B cell (primary cell): Measurements from ENCODE around the gene LIPA. TPM values are rescaled to one million over a fixed set of nuclear protein-coding genes. Genes with fewer than 3 reads are reported as not detected.

ENCODE experiments used
- ATAC-seq: fragments of 200-7000 bp; cut with Tn5 transposase; one replicate; pipeline ENCODE4 v1.10.0; 2021; ENCODE audit warnings: low read depth, mild to moderate bottlenecking, moderate number of reproducible peaks, moderate library complexity
- CTCF ChIA-PET: fragments of 350-600 bp; sonication (Branson Sonifier 250); formaldehyde crosslinking; loops from one replicate; lab custom pipeline; 2021; ENCODE audit warnings: antibody characterized with exemption, inconsistent platforms; lab: Charles Lee
- POLR2A ChIA-PET: fragments of 350-600 bp; sonication (Branson Sonifier 250); formaldehyde crosslinking; loops from one replicate; lab custom pipeline; 2021; ENCODE audit warnings: antibody characterized with exemption; lab: Charles Lee
- DNase-seq: peaks from one replicate; pipeline ENCODE4 v3.0.0; 2013
- H2AFZ ChIP-seq: 2 replicates; pipeline ENCODE4 v1.6.1; 2012; ENCODE audit warnings: mild to moderate bottlenecking, low read depth, low read length; ENCODE audit not compliant: insufficient read depth, poor library complexity, severe bottlenecking
- H3K27ac ChIP-seq, 2 donors: 1 replicate in 1 of 2; 2 replicates in 1 of 2; pipeline ENCODE4 v1.5.1; 2012 to 2013; ENCODE audit warnings: low read length in 2 of 2, mild to moderate bottlenecking in 2 of 2, moderate library complexity in 1 of 2
- H3K27me3 ChIP-seq, 4 experiments: fragments of 200-600 bp in 1 of 4; sonication (generic) in 1 of 4; replicated peaks in 1 of 4; 1 replicate in 2 of 4; 2 replicates in 2 of 4; pipeline versions ENCODE4 v1.6.1 to v1.7.0; 2013 to 2016; ENCODE audit warnings: low read length in 3 of 4, mild to moderate bottlenecking in 2 of 4, mixed read lengths in 1 of 4, moderate library complexity in 1 of 4; ENCODE audit not compliant: insufficient read depth in 4 of 4, control insufficient read depth in 3 of 4; ENCODE audit errors: control extremely low read depth in 1 of 4
- H3K36me3 ChIP-seq, 2 experiments: replicated peaks in 1 of 2; 1 replicate in 1 of 2; 2 replicates in 1 of 2; pipeline versions ENCODE4 v1.6.1 to v1.7.1; 2013; ENCODE audit warnings: low read length in 1 of 2; ENCODE audit not compliant: insufficient read depth in 2 of 2, control insufficient read depth in 1 of 2; ENCODE audit errors: control extremely low read depth in 1 of 2, extremely low read depth in 1 of 2
- H3K4me1 ChIP-seq, 2 donors: fragments of 200-600 bp in 1 of 2; sonication (generic) in 1 of 2; 1 replicate in 1 of 2; 2 replicates in 1 of 2; pipeline versions ENCODE4 v1.5.1 to v1.6.1; 2013 to 2017; ENCODE audit warnings: low read length in 2 of 2; ENCODE audit not compliant: control insufficient read depth in 2 of 2, insufficient read depth in 2 of 2
- H3K4me2 ChIP-seq: replicated peaks from 2 replicates; pipeline ENCODE3; 2012; ENCODE audit warnings: mild to moderate bottlenecking, low read depth, low read length; ENCODE audit not compliant: poor library complexity, severe bottlenecking
- H3K4me3 ChIP-seq, 5 experiments: fragments of 200-600 bp in 1 of 5; sonication (generic) in 1 of 5; 1 replicate in 3 of 5; 2 replicates in 2 of 5; pipeline versions ENCODE4 v1.5.1 to v1.7.0; 2011 to 2016; ENCODE audit warnings: low read length in 4 of 5, mild to moderate bottlenecking in 4 of 5, low read depth in 2 of 5, control low read depth in 1 of 5, moderate library complexity in 1 of 5; ENCODE audit not compliant: insufficient read depth in 1 of 5; ENCODE audit errors: control extremely low read depth in 1 of 5, extremely low read depth in 1 of 5
- H3K79me2 ChIP-seq: fragments of 200-600 bp; sonication (generic); one replicate; pipeline ENCODE4 v1.6.0; 2016; ENCODE audit warnings: low read length; ENCODE audit not compliant: control insufficient read depth, insufficient read depth
- H3K9ac ChIP-seq: fragments of 200-600 bp; sonication (generic); 2 replicates; pipeline ENCODE4 v1.6.1; 2017; ENCODE audit warnings: mild to moderate bottlenecking, low read length, moderate library complexity
- H3K9me3 ChIP-seq, 3 donors: one replicate each; pipeline versions ENCODE4 v1.6.1 to v1.7.1; 2013; ENCODE audit warnings: low read length in 2 of 3; ENCODE audit not compliant: control insufficient read depth in 2 of 3, insufficient read depth in 1 of 3; ENCODE audit errors: control extremely low read depth in 1 of 3
- H4K20me1 ChIP-seq: 2 replicates; pipeline ENCODE4 v1.6.0; 2012; ENCODE audit warnings: mild to moderate bottlenecking, low read length; ENCODE audit not compliant: insufficient read depth, control insufficient read depth, poor library complexity, severe bottlenecking
- H3K27ac Mint-ChIP-seq: one replicate; pipeline ENCODE4 v1.8.0; 2021; ENCODE audit warnings: mixed read lengths
- H3K27me3 Mint-ChIP-seq: one replicate; pipeline ENCODE4 v1.8.0; 2021; ENCODE audit warnings: mixed read lengths
- H3K4me1 Mint-ChIP-seq: one replicate; pipeline ENCODE4 v1.8.0; 2021; ENCODE audit warnings: mixed read lengths
- H3K4me3 Mint-ChIP-seq: one replicate; pipeline ENCODE4 v1.8.0; 2021; ENCODE audit warnings: mixed read lengths
- H3K9me3 Mint-ChIP-seq: one replicate; pipeline ENCODE4 v1.8.0; 2022; ENCODE audit warnings: mixed read lengths; ENCODE audit not compliant: insufficient read depth
- EZH2 ChIP-seq: IDR thresholded peaks from 2 replicates; pipeline ENCODE4 v1.6.1; 2012; ENCODE audit warnings: borderline replicate concordance, low read depth, mild to moderate bottlenecking, moderate library complexity, low read length; ENCODE audit not compliant: insufficient read depth, poor library complexity, severe bottlenecking
- WGBS: methylation state at CpG from one replicate; pipeline ENCODE4 v1.1.5; 2013; ENCODE audit warnings: missing lambda C conversion rate; ENCODE audit not compliant: insufficient coverage; 5-methylcytosine and 5-hydroxymethylcytosine counted together
- intact Hi-C: fragments of 100-400 bp; cut with micrococcal nuclease; formaldehyde crosslinking; loops from one replicate; pipeline ENCODE4 v1.10.0; 2022
- polyA plus RNA-seq: library from polyadenylated mRNA; depleted of rRNA; stranded (reverse); fragments of >200 nt; gene quantifications from 2 replicates; pipeline ENCODE4 v1.2.3, GENCODE V29; 2012
- total RNA-seq, 2 donors: library from RNA; stranded (reverse); fragments of 120-200 nt in 1 of 2; gene quantifications; 1 replicate in 1 of 2; 2 replicates in 1 of 2; pipeline versions ENCODE4 v1.2.3 to v1.2.4, GENCODE V29; 2013 to 2022
- TF ChIP-seq, protein P1 (sequence below): fragments of 200-600 bp; IDR thresholded peaks from one replicate; pipeline ENCODE4 v1.8.0; 2022; ENCODE audit warnings: antibody characterized with exemption, mild to moderate bottlenecking

LIPA gene
- total and polyA plus RNA-seq, 2 donors (not counting 1 experiment from before 2014, with no cell fraction given): 16.4 to 36.5 TPM

DNA sequence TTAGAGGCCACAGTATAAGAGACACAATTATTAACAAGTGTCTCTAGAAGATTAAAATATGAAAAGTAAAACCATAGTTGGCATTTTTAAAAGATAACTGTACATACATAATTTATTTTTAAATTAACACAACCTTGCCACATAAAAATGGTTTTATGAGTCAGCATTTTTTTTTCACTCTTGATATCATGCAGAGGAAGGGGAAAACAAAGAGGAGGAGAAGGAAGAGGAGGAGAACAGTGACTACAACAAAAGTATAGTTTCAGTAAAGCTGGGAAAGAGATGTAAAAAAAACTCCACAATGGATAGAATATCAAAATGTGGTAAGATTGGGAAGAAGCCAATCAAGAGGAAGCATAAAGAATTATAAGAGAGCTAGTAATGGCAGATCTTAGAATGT, 78.5 kb downstream of the LIPA start:
- POLR2A ChIA-PET: no interaction called here
- intact Hi-C loops: no loop called here

DNA sequence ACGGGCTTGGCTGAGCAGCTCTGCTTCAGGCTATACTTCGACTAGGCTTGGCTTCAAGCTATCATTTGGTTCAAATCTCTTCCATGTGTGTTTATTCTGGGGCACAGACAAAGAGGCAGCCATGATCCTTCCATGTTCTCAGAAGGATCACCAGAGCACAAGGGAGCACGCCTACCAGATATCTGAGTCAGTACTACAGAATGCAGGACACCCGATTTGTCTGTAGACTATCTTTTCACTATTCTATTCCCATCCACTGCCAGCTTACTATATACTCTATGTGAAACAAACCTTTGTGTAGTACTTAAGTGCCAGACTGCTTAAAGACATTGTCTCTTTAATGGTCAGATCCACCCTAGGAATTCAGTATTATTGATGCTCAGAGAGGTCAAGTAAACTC, 79.6 kb downstream of the LIPA start:
- ATAC-seq (no peak), DNase-seq (no peak)
- Histone ChIP-seq H2AFZ (no peak overlapping the region), H3K4me1 (no peaks in the 10 kb centered on the region), H3K9me3 (no peaks in the 10 kb centered on the region), H3K27ac (no peak overlapping the region), H3K4me2 (no peak overlapping the region), H3K27me3 (peaks cover 0 to 5% (median 2%) of the 10 kb centered on the region in 4 experiments), H3K79me2 (no peaks in the 10 kb centered on the region), H3K4me3 (no peak overlapping the region), H3K36me3 (no peaks in the 10 kb centered on the region), H4K20me1 (no peaks in the 10 kb centered on the region), H3K9ac (no peak overlapping the region)
- TF ChIP-seq, protein P1, sequence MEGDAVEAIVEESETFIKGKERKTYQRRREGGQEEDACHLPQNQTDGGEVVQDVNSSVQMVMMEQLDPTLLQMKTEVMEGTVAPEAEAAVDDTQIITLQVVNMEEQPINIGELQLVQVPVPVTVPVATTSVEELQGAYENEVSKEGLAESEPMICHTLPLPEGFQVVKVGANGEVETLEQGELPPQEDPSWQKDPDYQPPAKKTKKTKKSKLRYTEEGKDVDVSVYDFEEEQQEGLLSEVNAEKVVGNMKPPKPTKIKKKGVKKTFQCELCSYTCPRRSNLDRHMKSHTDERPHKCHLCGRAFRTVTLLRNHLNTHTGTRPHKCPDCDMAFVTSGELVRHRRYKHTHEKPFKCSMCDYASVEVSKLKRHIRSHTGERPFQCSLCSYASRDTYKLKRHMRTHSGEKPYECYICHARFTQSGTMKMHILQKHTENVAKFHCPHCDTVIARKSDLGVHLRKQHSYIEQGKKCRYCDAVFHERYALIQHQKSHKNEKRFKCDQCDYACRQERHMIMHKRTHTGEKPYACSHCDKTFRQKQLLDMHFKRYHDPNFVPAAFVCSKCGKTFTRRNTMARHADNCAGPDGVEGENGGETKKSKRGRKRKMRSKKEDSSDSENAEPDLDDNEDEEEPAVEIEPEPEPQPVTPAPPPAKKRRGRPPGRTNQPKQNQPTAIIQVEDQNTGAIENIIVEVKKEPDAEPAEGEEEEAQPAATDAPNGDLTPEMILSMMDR: no peak
- no peak for TF ChIP-seq EZH2
- Mint-ChIP-seq H3K27me3 (peaks cover 21% of the 10 kb centered on the region), H3K9me3 (no peaks in the 10 kb centered on the region), H3K4me1 (no peaks in the 10 kb centered on the region), H3K4me3 (no peak overlapping the region), H3K27ac (no peak overlapping the region)
- intact Hi-C loops: no loop called here
- 100% methylated on average over 3 of the region's 4 CpGs for WGBS
- CTCF ChIA-PET: no interaction called here
- POLR2A ChIA-PET: no interaction called here

More for the DNA sequence above, 78.5 kb downstream of the LIPA start:
- Histone ChIP-seq H3K36me3 (no peaks in the 10 kb centered on the region), H3K79me2 (no peaks in the 10 kb centered on the region), H3K27ac (no peak overlapping the region), H4K20me1 (no peaks in the 10 kb centered on the region), H3K4me2 (no peak overlapping the region), H2AFZ (no peak overlapping the region), H3K4me1 (no peaks in the 10 kb centered on the region), H3K9me3 (no peaks in the 10 kb centered on the region), H3K9ac (no peak overlapping the region), H3K27me3 (peaks cover 0 to 5% (median 2%) of the 10 kb centered on the region in 4 experiments), H3K4me3 (no peak overlapping the region)
- DNase-seq (no peak), ATAC-seq (no peak)
- H3K27me3 Mint-ChIP-seq: peaks cover 21% of the 10 kb centered on the region
- H3K4me1 Mint-ChIP-seq: no peaks in the 10 kb centered on the region
- H3K27ac Mint-ChIP-seq: no peak overlapping the region
- TF ChIP-seq, protein P1: no peak
- no peak for TF ChIP-seq EZH2
- CTCF ChIA-PET: no interaction called here
- no peak overlapping the region for H3K4me3 Mint-ChIP-seq
- no peaks in the 10 kb centered on the region for H3K9me3 Mint-ChIP-seq
